Activated B cell treated with CpG ODN at 0.5 μM for 24 hours (primary cell): ENCODE results near the gene PRR15L. TPM values are rescaled to one million over a fixed set of nuclear protein-coding genes. Genes with fewer than 3 reads are reported as not detected.
"Not testable (repeated sequence)": the region's sequence is repeated elsewhere in the genome, so short reads cannot be mapped to it uniquely, and the experiment has no call there.

Experiments
- ATAC-seq: fragments of 200-7000 bp; cut with Tn5 transposase; one replicate; pipeline ENCODE4 v1.10.0; 2021; ENCODE audit warnings: low read depth, mild to moderate bottlenecking, moderate library complexity
- CTCF ChIA-PET: fragments of 350-600 bp; sonication (Branson Sonifier 250); formaldehyde crosslinking; loops from one replicate; lab custom pipeline; 2021; ENCODE audit warnings: antibody characterized with exemption; lab: Charles Lee
- POLR2A ChIA-PET: fragments of 350-600 bp; sonication (Branson Sonifier 250); formaldehyde crosslinking; loops from one replicate; lab custom pipeline; 2021; ENCODE audit warnings: antibody characterized with exemption; lab: Charles Lee
- DNase-seq: peaks from one replicate; pipeline ENCODE4 v3.0.0; 2022
- H3K27ac Mint-ChIP-seq: one replicate; pipeline ENCODE4 v1.8.0; 2020; ENCODE audit warnings: mixed read lengths
- H3K27me3 Mint-ChIP-seq: one replicate; pipeline ENCODE4 v1.8.0; 2021; ENCODE audit warnings: mixed read lengths
- H3K36me3 Mint-ChIP-seq: one replicate; pipeline ENCODE4 v1.8.0; 2021; ENCODE audit warnings: low read depth, mixed read lengths
- H3K4me1 Mint-ChIP-seq: one replicate; pipeline ENCODE4 v1.8.0; 2021; ENCODE audit warnings: mixed read lengths
- H3K4me3 Mint-ChIP-seq: one replicate; pipeline ENCODE4 v1.8.0; 2020; ENCODE audit warnings: mild to moderate bottlenecking, mixed read lengths
- H3K9me3 Mint-ChIP-seq: one replicate; pipeline ENCODE4 v1.8.0; 2020; ENCODE audit warnings: mixed read lengths
- intact Hi-C: fragments of 100-400 bp; cut with micrococcal nuclease; formaldehyde crosslinking; loops from one replicate; pipeline ENCODE4 v1.15.1; 2024
- total RNA-seq: library from RNA; stranded (reverse); gene quantifications from 2 replicates; pipeline ENCODE4 v1.2.3, GENCODE V29; 2022
- TF ChIP-seq, protein P1 (sequence below): fragments of 200-600 bp; IDR thresholded peaks from one replicate; pipeline ENCODE4 v1.8.0; 2022; ENCODE audit warnings: antibody characterized with exemption, mild to moderate bottlenecking

PRR15L gene
- total RNA-seq, 1 donor from 2014 or later, result not detected

DNA sequence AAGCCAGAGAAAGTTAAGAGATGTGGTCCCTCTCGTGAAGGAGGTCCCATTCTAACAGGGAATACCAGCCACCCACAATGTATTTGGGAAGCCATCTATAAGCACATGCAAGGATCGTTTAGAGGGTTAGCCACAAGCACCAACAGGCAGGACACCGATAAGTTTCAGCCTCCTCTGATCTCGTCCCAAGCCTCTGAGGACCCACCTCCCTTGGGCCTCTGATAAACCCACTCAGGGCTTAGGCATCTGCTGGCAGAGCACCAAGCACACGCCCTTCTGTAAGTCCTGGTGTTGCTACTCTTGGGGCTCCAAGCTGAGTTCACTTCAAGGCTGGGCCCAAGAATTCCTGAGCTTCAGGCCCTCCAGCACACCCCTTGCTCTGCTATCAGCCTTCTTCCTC is 21.7 kb downstream of the PRR15L start:
- no peak overlapping the region for H3K4me3 Mint-ChIP-seq
- peaks cover 5% of the 10 kb centered on the region for H3K36me3 Mint-ChIP-seq
- H3K9me3 Mint-ChIP-seq, result no peaks in the 10 kb centered on the region
- POLR2A ChIA-PET, result no interaction called here
- intact Hi-C loops, result no loop called here
- TF ChIP-seq, protein P1, sequence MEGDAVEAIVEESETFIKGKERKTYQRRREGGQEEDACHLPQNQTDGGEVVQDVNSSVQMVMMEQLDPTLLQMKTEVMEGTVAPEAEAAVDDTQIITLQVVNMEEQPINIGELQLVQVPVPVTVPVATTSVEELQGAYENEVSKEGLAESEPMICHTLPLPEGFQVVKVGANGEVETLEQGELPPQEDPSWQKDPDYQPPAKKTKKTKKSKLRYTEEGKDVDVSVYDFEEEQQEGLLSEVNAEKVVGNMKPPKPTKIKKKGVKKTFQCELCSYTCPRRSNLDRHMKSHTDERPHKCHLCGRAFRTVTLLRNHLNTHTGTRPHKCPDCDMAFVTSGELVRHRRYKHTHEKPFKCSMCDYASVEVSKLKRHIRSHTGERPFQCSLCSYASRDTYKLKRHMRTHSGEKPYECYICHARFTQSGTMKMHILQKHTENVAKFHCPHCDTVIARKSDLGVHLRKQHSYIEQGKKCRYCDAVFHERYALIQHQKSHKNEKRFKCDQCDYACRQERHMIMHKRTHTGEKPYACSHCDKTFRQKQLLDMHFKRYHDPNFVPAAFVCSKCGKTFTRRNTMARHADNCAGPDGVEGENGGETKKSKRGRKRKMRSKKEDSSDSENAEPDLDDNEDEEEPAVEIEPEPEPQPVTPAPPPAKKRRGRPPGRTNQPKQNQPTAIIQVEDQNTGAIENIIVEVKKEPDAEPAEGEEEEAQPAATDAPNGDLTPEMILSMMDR, result no peak
- H3K27ac Mint-ChIP-seq, result no peak overlapping the region
- no peak for DNase-seq
- H3K27me3 Mint-ChIP-seq, result no peaks in the 10 kb centered on the region
- ATAC-seq, result no peak
- H3K4me1 Mint-ChIP-seq, result peaks cover 14% of the 10 kb centered on the region
- CTCF ChIA-PET, result interaction anchor here (2.3 kb wide), 1 partner anchor 11 kb away, joined by 7 read pairs; no protein-coding TSS in a partner anchor

DNA sequence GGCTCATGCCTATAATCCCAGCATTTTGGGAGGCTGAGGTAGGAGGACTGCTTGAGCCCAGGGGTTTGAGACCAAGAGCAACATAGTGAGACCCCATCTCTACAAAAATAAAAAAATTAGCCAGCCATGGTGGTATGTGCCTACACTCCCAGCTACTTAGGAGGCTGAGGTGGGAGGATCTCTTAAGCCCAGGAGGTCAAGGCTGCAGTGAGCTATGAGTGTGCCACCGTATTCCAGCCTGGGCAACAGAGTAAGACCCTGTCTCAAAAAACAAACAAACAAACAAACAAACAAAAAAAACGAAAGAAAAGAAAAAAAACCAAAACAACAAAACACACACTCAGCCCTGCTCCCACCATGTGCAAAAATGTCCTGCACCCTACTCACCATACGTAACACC is 22.2 kb downstream of the PRR15L start:
- H3K36me3 Mint-ChIP-seq, POLR2A ChIA-PET: not testable (repeated sequence)

GRCh38 chr17:47934856-47935255 is 22.8 kb downstream of the PRR15L start:
- intact Hi-C loops, result no loop called here

More for the DNA sequence above, 22.2 kb downstream of the PRR15L start:
- intact Hi-C loops, H3K27ac Mint-ChIP-seq, DNase-seq, H3K4me3 Mint-ChIP-seq, H3K27me3 Mint-ChIP-seq, ATAC-seq, H3K9me3 Mint-ChIP-seq, H3K4me1 Mint-ChIP-seq: not testable (repeated sequence)
- CTCF ChIA-PET, result interaction anchor here (2.3 kb wide), 1 partner anchor 11 kb away, joined by 7 read pairs; no protein-coding TSS in a partner anchor

GRCh38 chr17:47931848-47932247 is 25.8 kb downstream of the PRR15L start:
- H3K36me3 Mint-ChIP-seq, result peaks cover 40% of the 10 kb centered on the region
- H3K4me3 Mint-ChIP-seq, result no peak overlapping the region
- DNase-seq (no peak), ATAC-seq (no peak)
- H3K4me1 Mint-ChIP-seq, result peaks cover under 1% of the 10 kb centered on the region
- intact Hi-C loops, result no loop called here
- H3K27ac Mint-ChIP-seq, result no peak overlapping the region
- no peaks in the 10 kb centered on the region for H3K9me3 Mint-ChIP-seq
- ChIA-PET POLR2A (no interaction called here), CTCF (no interaction called here)
- TF ChIP-seq, protein P1, result no peak
- no peaks in the 10 kb centered on the region for H3K27me3 Mint-ChIP-seq

More at GRCh38 chr17:47934856-47935255, 22.8 kb downstream of the PRR15L start:
- no peaks in the 10 kb centered on the region for H3K9me3 Mint-ChIP-seq
- TF ChIP-seq, protein P1, result no peak
- CTCF ChIA-PET, result no interaction called here
- no peak overlapping the region for H3K27ac Mint-ChIP-seq
- peaks cover 15% of the 10 kb centered on the region for H3K36me3 Mint-ChIP-seq
- ATAC-seq (no peak), DNase-seq (no peak)
- no peak overlapping the region for H3K4me3 Mint-ChIP-seq
- peaks cover 3% of the 10 kb centered on the region for H3K4me1 Mint-ChIP-seq
- POLR2A ChIA-PET, result no interaction called here
- no peaks in the 10 kb centered on the region for H3K27me3 Mint-ChIP-seq

DNA sequence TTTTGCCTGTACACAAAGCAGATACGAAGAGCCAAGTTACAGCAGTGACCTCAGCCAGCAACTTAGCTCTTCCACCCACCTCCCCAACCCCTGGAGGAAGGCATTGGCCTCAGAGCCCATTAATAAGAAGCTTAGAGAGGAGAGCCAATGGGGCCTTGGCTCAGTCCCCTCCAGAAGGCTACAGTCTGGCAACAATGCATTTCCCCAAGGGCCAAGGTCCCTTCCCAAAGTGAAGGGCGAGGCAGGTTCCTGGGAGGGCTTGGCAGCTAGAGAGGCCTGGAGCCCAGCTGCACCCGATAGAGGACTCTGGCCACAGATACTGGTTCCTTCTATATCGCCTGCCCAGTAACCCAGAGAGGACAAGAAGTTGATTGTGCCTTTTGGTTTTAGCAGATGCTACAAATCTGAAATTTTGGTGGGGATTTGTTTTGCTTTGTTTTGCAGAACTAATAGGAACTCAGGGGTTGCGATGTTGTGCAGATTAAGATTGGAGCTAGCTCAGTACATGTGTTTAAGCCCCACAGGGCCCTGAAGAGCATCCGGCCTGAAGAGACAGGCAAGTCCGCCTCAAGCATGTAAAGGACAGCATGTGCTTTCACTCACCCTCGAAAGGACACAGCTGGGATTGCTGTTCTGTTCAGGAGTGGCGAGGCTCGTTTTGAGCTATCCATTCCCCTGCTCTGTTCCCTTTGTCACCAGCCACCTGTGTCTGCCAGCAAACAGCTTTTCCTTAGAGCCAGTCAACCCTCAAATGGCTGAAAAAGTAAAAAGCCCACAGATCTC is 28.3 kb downstream of the PRR15L start:
- Mint-ChIP-seq H3K27me3 (no peaks in the 10 kb centered on the region), H3K4me1 (no peaks in the 10 kb centered on the region), H3K9me3 (no peaks in the 10 kb centered on the region), H3K27ac (no peak overlapping the region), H3K4me3 (no peak overlapping the region), H3K36me3 (peaks cover 61% of the 10 kb centered on the region)
- TF ChIP-seq, protein P1, result no peak
- DNase-seq, result no peak
- CTCF ChIA-PET, result interaction anchor here (0.7 to 1.3 kb wide), 2 partner anchors 18 to 88 kb away, joined by 3 to 4 read pairs; partner anchors contain the start of gene SCRN2
- ATAC-seq, result no peak
- POLR2A ChIA-PET, result interaction anchor here (0.7 kb wide), 1 partner anchor 95 kb away, joined by 3 read pairs; no protein-coding TSS in a partner anchor
- intact Hi-C loops, result no loop called here
